OCI-LY7 (cell line): ENCODE results near the gene NBEAL1. TPM values are rescaled to one million over a fixed set of nuclear protein-coding genes. Genes with fewer than 3 reads are reported as not detected.

ENCODE experiments used
- BruUV-seq: library from RNA; stranded (reverse); fragments of 400-500 nt; replicated peaks from 2 replicates; lab custom pipeline; 2021; lab: Mats Ljungman, UMichigan
- CTCF ChIA-PET: fragments of 300-600 bp; sonication (Branson Sonifier 250); formaldehyde crosslinking; loops from one replicate; lab custom pipeline; 2022; ENCODE audit warnings: antibody characterized with exemption; ENCODE audit not compliant: unreplicated experiment; lab: Charles Lee
- POLR2A ChIA-PET: fragments of 300-600 bp; sonication (Branson Sonifier 250); formaldehyde crosslinking; loops from one replicate; lab custom pipeline; 2022; ENCODE audit warnings: antibody characterized with exemption; lab: Charles Lee
- DNase-seq: peaks from one replicate; pipeline ENCODE4 v3.0.0-alpha.2; 2015; ENCODE audit warnings: low spot score
- H2AFZ ChIP-seq: fragments of 200-600 bp; sonication (generic), shearing (Covaris generic); 2 replicates; pipeline ENCODE4 v1.6.1; 2014; ENCODE audit warnings: mild to moderate bottlenecking, antibody characterized with exemption, low read length, moderate library complexity
- H3K27ac ChIP-seq: fragments of 200-600 bp; sonication (generic); 2 replicates; pipeline ENCODE4 v1.5.1; 2014; ENCODE audit warnings: mixed run types, low read depth, mild to moderate bottlenecking, moderate library complexity, low read length, inconsistent platforms; ENCODE audit not compliant: poor library complexity, severe bottlenecking
- H3K36me3 ChIP-seq: fragments of 200-600 bp; sonication (generic); 2 replicates; pipeline ENCODE4 v1.6.1; 2014; ENCODE audit warnings: mild to moderate bottlenecking, antibody characterized with exemption, low read length, moderate library complexity, mixed read lengths; ENCODE audit not compliant: insufficient read depth
- H3K4me1 ChIP-seq: fragments of 200-600 bp; sonication (generic); 2 replicates; pipeline ENCODE4 v1.5.1; 2014; ENCODE audit warnings: mild to moderate bottlenecking, low read length; ENCODE audit not compliant: insufficient read depth, poor library complexity, severe bottlenecking
- H3K4me2 ChIP-seq: fragments of 200-600 bp; sonication (generic); 2 replicates; pipeline ENCODE4 v1.6.1; 2014; ENCODE audit warnings: mild to moderate bottlenecking, low read length
- H3K4me3 ChIP-seq: fragments of 200-600 bp; sonication (generic); 2 replicates; pipeline ENCODE4 v1.5.1; 2014; ENCODE audit warnings: mild to moderate bottlenecking, low read depth, low read length; ENCODE audit not compliant: poor library complexity, severe bottlenecking
- H3K79me2 ChIP-seq: fragments of 200-600 bp; sonication (generic); 2 replicates; pipeline ENCODE4 v1.6.1; 2016; ENCODE audit warnings: low read depth, mild to moderate bottlenecking, low read length, moderate library complexity, mixed read lengths; ENCODE audit not compliant: insufficient read depth
- H3K9me2 ChIP-seq: fragments of 200-600 bp; sonication (generic); 2 replicates; pipeline ENCODE4 v1.6.1; 2016; ENCODE audit warnings: mild to moderate bottlenecking, low read length, mixed read lengths; ENCODE audit not compliant: insufficient read depth
- H3K9me3 ChIP-seq: fragments of 200-600 bp; sonication (generic); 2 replicates; pipeline ENCODE4 v1.6.1; 2014; ENCODE audit warnings: mild to moderate bottlenecking, mixed run types, low read length, mixed read lengths
- H4K20me1 ChIP-seq: fragments of 200-600 bp; sonication (generic); 2 replicates; pipeline ENCODE4 v1.6.1; 2014; ENCODE audit warnings: mild to moderate bottlenecking, antibody characterized with exemption, low read length, moderate library complexity, mixed read lengths; ENCODE audit not compliant: insufficient read depth
- EZH2phosphoT487 ChIP-seq: fragments of 200-600 bp; sonication (generic); IDR thresholded peaks from 2 replicates; pipeline ENCODE4 v1.6.1; 2018; ENCODE audit warnings: low read depth, borderline replicate concordance, mild to moderate bottlenecking, mixed run types, antibody characterized with exemption, low read length, moderate library complexity, mixed read lengths
- intact Hi-C: fragments of 100-400 bp; cut with micrococcal nuclease; formaldehyde crosslinking; loops from one replicate; pipeline ENCODE4 v1.10.0; 2022; ENCODE audit not compliant: unreplicated experiment
- total RNA-seq, 2 experiments: library from RNA; depleted of rRNA in 1 of 2; stranded (reverse); fragments of >200 nt in 1 of 2; shearing (Covaris generic) in 1 of 2; gene quantifications; 2 replicates each; pipeline ENCODE4 v1.2.3, GENCODE V29; 2014 to 2022
- TF ChIP-seq, protein P1 (sequence below): fragments of 200-600 bp; sonication (generic); conservative IDR thresholded peaks from 2 replicates; pipeline ENCODE4 v1.5.1; 2014; ENCODE audit warnings: mild to moderate bottlenecking, antibody characterized with exemption, low read length, moderate library complexity, mixed read lengths

Gene NBEAL1
- total RNA-seq, 2 experiments from 2014 or later: 5.9 to 10.4 TPM

DNA sequence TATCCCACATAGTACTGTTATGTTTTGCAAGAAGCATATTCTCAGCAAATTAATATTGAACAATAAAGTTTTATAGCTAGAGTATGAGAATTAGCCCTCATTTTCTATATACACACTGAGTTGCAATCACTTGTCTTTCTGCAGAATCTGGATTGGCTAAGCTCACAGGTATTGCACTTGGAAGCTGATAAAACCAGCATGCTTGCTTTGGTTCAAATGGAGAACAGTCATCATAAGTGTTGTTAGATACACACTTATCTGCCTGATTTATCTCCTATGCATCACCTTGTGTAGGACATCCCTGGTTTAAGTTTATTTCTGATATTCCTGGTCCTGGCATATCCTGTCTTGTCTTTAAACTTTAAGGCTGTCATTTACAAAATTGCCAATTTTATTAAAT is 186.2 kb downstream of the NBEAL1 start:
- H3K36me3 ChIP-seq: no peaks in the 10 kb centered on the region
- no peak overlapping the region for H3K4me2 ChIP-seq
- no peak overlapping the region for H3K4me3 ChIP-seq
- H2AFZ ChIP-seq: no peak overlapping the region
- H3K9me3 ChIP-seq: no peaks in the 10 kb centered on the region
- H3K27ac ChIP-seq: no peak overlapping the region
- H4K20me1 ChIP-seq: no peaks in the 10 kb centered on the region
- no peaks in the 10 kb centered on the region for H3K79me2 ChIP-seq
- TF ChIP-seq, protein P1, sequence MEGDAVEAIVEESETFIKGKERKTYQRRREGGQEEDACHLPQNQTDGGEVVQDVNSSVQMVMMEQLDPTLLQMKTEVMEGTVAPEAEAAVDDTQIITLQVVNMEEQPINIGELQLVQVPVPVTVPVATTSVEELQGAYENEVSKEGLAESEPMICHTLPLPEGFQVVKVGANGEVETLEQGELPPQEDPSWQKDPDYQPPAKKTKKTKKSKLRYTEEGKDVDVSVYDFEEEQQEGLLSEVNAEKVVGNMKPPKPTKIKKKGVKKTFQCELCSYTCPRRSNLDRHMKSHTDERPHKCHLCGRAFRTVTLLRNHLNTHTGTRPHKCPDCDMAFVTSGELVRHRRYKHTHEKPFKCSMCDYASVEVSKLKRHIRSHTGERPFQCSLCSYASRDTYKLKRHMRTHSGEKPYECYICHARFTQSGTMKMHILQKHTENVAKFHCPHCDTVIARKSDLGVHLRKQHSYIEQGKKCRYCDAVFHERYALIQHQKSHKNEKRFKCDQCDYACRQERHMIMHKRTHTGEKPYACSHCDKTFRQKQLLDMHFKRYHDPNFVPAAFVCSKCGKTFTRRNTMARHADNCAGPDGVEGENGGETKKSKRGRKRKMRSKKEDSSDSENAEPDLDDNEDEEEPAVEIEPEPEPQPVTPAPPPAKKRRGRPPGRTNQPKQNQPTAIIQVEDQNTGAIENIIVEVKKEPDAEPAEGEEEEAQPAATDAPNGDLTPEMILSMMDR: no peak
- TF ChIP-seq EZH2phosphoT487: no peak
- no peak for DNase-seq
- ChIA-PET POLR2A (interaction anchor here (0.6 to 1.1 kb wide), 2 partner anchors 13 to 69 kb away, joined by 3 to 4 read pairs; no protein-coding TSS in a partner anchor), CTCF (no interaction called here)
- no TSS peak for BruUV-seq
- H3K9me2 ChIP-seq: no peaks in the 10 kb centered on the region
- no peaks in the 10 kb centered on the region for H3K4me1 ChIP-seq
- intact Hi-C loops: no loop called here

DNA sequence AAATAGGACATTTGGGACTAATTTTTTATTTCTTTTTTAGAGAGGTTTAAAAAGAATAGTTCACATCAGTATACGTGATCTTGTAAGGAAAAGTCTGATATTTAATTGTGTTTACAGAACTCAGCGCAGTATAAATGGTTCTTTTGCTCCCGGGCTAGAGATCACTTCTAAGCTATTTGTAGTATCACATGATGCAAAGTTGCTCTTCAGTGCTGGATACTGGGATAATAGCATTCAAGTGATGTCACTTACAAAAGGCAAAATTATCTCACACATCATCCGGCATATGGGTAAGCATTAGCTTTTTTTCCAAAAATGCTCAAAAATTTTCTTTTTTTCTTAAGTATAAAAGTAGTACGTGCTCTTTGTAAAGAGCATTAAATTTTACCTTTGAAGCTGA is 186.8 kb downstream of the NBEAL1 start:
- H2AFZ ChIP-seq: no peak overlapping the region
- no peak overlapping the region for H3K4me3 ChIP-seq
- no peaks in the 10 kb centered on the region for H3K9me3 ChIP-seq
- no peak overlapping the region for H3K27ac ChIP-seq
- TF ChIP-seq EZH2phosphoT487: no peak
- TF ChIP-seq, protein P1: no peak
- no peaks in the 10 kb centered on the region for H3K36me3 ChIP-seq
- no peaks in the 10 kb centered on the region for H3K9me2 ChIP-seq
- H4K20me1 ChIP-seq: no peaks in the 10 kb centered on the region
- BruUV-seq: no TSS peak
- ChIA-PET POLR2A (no interaction called here), CTCF (no interaction called here)
- no peak overlapping the region for H3K4me2 ChIP-seq
- H3K4me1 ChIP-seq: no peaks in the 10 kb centered on the region
- DNase-seq: no peak
- no peaks in the 10 kb centered on the region for H3K79me2 ChIP-seq
- intact Hi-C loops: no loop called here

DNA sequence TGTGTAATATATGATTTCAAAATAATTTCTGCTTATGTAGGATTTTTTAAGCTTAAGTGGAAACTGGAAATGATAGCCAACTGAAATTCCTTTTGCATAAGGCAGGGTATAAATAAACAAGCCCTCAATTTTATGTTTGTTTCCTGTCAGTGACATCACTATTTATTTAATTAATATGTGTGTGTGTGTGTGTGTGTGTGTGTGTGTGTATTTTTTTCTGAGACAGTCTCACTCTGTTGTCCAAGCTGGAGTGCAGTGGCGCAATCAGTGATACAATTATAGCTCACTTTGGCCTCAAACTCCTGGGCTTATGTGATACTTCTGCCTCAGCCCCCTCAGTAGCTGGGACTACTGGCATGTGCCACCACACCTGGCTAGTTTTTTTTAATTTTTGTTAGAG is 194.9 kb downstream of the NBEAL1 start:
- H3K36me3 ChIP-seq: no peaks in the 10 kb centered on the region

More for the DNA sequence above, 194.9 kb downstream of the NBEAL1 start:
- H3K27ac ChIP-seq: no peak overlapping the region
- no peaks in the 10 kb centered on the region for H3K9me2 ChIP-seq
- H3K9me3 ChIP-seq: no peaks in the 10 kb centered on the region
- no TSS peak for BruUV-seq
- no peaks in the 10 kb centered on the region for H3K4me1 ChIP-seq
- no peak overlapping the region for H3K4me3 ChIP-seq
- no peaks in the 10 kb centered on the region for H4K20me1 ChIP-seq
- no peak overlapping the region for H2AFZ ChIP-seq
- H3K79me2 ChIP-seq: no peaks in the 10 kb centered on the region
- intact Hi-C loops: no loop called here
- no peak for DNase-seq
- POLR2A ChIA-PET: interaction anchor here (0.6 kb wide), 1 partner anchor 986 kb away, joined by 4 read pairs; no protein-coding TSS in a partner anchor
- no peak for TF ChIP-seq EZH2phosphoT487
- TF ChIP-seq, protein P1: no peak
- H3K4me2 ChIP-seq: no peak overlapping the region
- CTCF ChIA-PET: no interaction called here
